ENCODE results near the gene PRSS48.
"Not testable (repeated sequence)": the region's sequence is repeated elsewhere in the genome, so short reads cannot be mapped to it uniquely, and the experiment has no call there.

GRCh38 chr4:151268905-151269304, 8.1 kb upstream of the PRSS48 start:
- TF ChIP-seq JUND (IDR thresholded peaks at IDR 0.05); TAF1 (conservative IDR thresholded peaks at IDR 0.05); RAD21 (IDR thresholded peaks at IDR 0.05); NR2F2 (IDR thresholded peaks at IDR 0.05); MAX (IDR thresholded peaks at IDR 0.05); SP1 (IDR thresholded peaks at IDR 0.05); YY1 (IDR thresholded peaks at IDR 0.05); HNF4A (conservative IDR thresholded peaks at IDR 0.05); HNF4G (IDR thresholded peaks at IDR 0.05); EGR1 (IDR thresholded peaks at IDR 0.05; ENCODE audit: low read depth in 2 of 2): not testable (repeated sequence)
- TF ChIP-seq, protein P1, sequence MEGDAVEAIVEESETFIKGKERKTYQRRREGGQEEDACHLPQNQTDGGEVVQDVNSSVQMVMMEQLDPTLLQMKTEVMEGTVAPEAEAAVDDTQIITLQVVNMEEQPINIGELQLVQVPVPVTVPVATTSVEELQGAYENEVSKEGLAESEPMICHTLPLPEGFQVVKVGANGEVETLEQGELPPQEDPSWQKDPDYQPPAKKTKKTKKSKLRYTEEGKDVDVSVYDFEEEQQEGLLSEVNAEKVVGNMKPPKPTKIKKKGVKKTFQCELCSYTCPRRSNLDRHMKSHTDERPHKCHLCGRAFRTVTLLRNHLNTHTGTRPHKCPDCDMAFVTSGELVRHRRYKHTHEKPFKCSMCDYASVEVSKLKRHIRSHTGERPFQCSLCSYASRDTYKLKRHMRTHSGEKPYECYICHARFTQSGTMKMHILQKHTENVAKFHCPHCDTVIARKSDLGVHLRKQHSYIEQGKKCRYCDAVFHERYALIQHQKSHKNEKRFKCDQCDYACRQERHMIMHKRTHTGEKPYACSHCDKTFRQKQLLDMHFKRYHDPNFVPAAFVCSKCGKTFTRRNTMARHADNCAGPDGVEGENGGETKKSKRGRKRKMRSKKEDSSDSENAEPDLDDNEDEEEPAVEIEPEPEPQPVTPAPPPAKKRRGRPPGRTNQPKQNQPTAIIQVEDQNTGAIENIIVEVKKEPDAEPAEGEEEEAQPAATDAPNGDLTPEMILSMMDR (IDR thresholded peaks at IDR 0.05; ENCODE audit: low read depth, low read length, missing input control) = not testable (repeated sequence)
- TF ChIP-seq, protein P2, sequence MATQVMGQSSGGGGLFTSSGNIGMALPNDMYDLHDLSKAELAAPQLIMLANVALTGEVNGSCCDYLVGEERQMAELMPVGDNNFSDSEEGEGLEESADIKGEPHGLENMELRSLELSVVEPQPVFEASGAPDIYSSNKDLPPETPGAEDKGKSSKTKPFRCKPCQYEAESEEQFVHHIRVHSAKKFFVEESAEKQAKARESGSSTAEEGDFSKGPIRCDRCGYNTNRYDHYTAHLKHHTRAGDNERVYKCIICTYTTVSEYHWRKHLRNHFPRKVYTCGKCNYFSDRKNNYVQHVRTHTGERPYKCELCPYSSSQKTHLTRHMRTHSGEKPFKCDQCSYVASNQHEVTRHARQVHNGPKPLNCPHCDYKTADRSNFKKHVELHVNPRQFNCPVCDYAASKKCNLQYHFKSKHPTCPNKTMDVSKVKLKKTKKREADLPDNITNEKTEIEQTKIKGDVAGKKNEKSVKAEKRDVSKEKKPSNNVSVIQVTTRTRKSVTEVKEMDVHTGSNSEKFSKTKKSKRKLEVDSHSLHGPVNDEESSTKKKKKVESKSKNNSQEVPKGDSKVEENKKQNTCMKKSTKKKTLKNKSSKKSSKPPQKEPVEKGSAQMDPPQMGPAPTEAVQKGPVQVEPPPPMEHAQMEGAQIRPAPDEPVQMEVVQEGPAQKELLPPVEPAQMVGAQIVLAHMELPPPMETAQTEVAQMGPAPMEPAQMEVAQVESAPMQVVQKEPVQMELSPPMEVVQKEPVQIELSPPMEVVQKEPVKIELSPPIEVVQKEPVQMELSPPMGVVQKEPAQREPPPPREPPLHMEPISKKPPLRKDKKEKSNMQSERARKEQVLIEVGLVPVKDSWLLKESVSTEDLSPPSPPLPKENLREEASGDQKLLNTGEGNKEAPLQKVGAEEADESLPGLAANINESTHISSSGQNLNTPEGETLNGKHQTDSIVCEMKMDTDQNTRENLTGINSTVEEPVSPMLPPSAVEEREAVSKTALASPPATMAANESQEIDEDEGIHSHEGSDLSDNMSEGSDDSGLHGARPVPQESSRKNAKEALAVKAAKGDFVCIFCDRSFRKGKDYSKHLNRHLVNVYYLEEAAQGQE (IDR thresholded peaks at IDR 0.05) = not testable (repeated sequence)

Measured in liver (tissue), 3 donors.